ENCODE measurements around the gene HUS1B.

The HUS1B gene

DNA sequence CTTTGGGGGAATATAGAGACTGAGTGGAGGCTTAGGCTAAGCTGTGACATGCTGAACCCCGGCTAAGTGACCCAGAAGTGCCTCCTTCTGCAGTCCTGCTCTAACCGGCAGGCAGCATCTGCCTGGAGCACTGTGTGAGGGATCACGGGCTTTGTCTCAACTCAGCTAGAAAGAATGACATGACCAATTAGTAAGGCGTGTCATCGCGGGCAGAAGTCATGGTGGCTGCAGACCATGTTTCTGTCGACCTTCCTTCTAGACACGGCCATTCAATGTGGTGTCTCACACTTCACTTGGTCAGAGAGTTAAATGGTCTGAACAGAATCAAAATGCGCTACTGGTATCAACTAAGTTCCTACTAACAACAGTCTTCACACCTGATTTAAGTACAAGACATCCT, 35.0 kb downstream of the HUS1B start:
- no peak for DNase-seq (ENCODE audit: low spot score)

DNA sequence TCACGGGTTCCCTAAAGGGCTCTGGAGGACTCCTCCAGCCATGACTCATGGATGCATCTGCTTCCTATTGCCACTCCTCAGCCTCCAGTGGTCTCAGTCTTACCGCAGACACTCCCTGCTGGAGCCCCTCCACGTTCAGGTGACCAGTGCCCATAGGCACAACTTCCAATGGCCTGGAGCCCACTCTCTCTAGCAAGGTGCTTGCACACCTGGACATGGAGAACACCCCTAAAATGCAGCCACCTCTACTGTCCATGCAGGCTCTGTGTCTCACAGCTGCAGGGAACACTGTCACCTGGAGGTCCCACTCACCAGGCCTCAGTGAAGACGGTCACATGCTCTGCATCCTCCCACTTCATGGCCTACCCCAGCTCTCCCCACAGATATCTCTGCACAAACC, 36.0 kb downstream of the HUS1B start:
- DNase-seq (ENCODE audit: low spot score): no peak

DNA sequence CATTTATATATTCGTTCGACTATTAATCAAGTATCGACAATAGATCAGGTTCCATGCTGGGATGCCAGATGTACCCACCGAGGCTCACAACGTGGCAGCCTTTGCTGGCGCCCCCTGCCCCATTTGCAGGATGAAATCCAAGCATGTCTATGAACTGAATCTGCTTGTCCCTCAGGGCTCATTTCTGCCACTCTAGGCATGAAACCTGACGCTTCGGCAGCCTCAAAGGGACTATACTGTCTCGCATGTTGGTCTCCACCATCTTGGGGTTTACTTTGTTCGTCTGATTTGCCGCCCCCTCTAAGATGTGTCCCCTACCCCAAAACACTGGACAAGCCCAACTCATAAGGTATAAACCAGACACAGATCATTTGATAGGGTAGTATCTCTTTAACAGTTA, 36.7 kb downstream of the HUS1B start:
- no peak for DNase-seq (ENCODE audit: low spot score)

DNA sequence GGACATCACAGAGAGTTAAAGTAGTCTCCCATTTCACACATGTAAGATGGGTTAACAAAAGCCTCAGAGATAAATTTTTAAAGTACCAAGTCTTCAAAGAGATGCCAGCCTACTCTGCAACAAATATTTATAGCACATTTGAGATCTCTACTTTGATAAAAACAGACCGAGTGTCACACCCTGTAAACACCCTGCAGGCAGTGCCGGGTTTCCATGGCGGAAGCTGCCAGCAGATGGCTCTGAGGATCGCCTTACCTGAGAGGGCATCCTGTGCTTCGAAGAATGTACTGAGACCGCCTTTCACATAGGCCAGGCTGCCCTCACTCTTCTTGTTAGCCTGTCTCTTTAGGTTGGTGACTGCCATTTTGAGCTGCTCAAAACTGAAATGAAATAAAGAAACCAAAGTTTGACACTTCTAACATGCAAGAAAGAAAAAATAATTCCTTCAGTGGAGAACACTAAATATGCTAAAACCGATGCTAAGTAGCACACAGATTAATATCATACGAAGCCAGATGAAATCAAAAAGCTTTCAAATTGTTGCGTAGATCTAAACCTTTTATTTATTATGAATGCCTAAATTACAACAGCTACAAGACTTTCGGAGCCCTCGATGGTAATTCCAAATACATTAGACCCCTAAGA, 39.3 kb downstream of the HUS1B start:
- no peak for DNase-seq (ENCODE audit: low spot score)

DNA sequence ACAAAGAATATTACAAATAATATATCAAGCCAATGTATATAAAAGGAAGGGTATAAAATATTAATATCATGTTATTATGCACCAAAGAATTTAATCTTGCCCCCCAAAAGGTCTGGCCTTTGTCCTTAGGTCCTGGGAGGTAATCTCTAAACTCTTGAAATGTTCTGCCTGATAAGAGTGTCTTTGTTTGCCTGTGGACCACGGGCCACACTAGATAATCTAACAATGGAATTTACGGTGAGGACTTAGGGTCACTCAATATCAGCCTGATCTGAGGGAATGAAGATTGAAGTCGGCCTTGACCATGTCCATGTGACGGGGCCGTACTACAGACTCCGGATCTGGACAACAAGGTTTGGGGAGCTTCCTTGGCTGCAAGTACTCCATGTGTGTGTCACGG, 42.9 kb downstream of the HUS1B start:
- DNase-seq (ENCODE audit: low spot score): no peak

DNA sequence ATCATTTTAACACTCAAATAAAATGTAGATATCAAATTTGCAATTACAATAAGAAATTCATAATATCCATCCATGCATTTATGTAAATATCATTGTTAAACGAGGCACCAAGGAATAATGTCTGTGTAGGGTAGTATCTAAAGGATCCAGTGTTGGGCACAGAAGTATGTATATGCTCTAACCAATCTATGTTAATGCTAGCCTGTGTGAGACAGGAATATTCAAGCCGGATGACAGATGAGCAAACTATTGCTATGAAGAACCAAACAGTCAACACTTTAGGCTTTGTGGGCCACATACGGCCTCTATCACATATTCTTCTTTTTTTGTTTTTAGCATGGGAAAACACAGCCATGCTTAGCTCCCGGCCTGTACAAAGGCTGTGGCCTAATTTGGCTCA, 45.0 kb downstream of the HUS1B start:
- DNase-seq (ENCODE audit: low spot score): no peak

DNA sequence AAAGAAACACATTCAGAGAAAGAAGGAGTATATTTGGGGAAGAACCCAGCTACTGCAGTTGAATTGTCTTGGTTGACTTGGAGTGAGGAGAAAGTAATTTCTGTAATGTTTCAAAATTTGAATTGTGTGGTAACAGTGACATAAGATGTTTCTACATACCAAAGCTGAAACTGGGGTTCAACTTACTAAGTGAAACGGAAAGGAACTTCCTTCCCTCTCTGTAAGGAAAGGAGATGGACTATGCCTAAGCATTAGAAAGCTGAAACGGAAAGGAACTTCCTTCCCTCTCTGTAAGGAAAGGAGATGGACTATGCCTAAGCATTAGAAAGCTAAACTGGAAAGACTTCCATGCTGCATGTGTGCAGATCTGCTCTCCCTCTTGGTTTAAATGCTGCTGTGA, 46.0 kb downstream of the HUS1B start:
- no peak for DNase-seq (ENCODE audit: low spot score)

DNA sequence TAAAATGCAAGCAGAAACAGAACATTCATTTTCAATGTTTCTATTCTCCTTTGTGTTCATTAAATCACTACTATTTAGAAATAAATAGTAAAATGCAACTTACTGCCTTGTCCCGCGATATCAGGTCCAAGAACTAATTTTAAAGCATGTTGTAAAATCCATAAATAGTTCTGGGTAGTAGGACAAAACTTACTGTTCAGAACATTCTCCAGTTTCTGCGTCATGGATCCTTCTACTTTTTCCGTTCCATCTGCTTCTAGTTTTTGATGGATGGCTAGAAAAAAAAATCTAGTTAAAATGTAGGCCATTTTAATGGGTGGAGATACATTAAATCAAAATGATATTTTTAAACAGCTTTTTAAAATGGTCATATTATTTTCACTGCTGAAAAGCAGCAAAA, 47.0 kb downstream of the HUS1B start:
- DNase-seq (ENCODE audit: low spot score): no peak

DNA sequence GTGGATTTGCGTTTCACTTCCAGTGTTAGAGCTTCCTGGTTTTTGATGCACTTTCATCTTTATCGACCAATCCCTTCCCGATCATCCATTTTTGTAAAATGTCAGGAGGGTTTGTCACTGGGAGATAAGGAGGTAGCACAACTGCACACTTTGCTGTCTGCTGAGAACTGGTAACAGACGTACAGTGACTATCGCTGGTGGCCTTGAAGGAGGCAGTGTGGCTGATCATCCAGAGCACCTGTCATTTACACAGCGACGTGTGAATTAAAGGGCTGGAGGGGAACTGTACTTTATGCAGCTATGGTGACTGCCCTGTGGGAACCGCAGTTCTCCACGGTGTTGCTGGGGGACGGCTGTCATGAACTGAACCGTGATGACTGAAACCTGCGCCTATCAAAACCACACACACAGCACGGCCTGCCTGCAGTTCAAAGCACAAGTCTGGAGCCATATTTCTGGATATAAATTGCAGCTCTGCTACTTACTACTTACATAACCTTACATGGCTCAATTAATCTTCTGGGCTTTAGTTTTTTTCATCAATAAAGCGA, 50.0 kb downstream of the HUS1B start:
- DNase-seq (ENCODE audit: low spot score): no peak
